ENCODE results near the gene PCDHGA8. TPM values are rescaled to one million over a fixed set of nuclear protein-coding genes. Genes with fewer than 3 reads are reported as not detected.

Gene PCDHGA8
- total RNA-seq, 1 experiment from 2014 or later, result 0.28 TPM

DNA sequence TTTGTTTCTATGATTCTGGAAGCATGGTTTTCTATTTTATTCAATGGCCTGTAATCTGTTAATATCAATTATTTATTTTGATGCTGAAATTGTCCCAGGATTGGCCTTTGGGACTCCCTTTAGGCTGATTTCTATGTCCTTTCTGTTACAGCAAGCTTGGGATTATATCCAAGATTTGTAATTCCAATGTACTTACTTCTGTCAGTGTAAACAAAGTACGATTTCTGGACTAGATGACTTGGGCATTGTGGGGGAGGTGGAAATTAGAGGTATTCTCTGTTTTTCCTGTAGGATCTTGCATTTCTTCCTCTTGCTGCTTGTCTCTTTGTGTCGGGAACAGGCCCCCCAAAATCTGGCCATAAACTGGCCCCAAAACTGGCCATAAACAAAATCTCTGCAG is 41.6 kb downstream of the PCDHGA8 start:
- Mint-ChIP-seq H3K27ac (ENCODE audit: low read depth, unreplicated experiment) (no peak overlapping the region), H3K4me1 (ENCODE audit: insufficient read depth, unreplicated experiment) (no peaks in the 10 kb centered on the region), H3K27me3 (ENCODE audit: insufficient read depth, unreplicated experiment) (no peaks in the 10 kb centered on the region), H3K4me3 (ENCODE audit: unreplicated experiment) (no peak overlapping the region), H3K9me3 (ENCODE audit: unreplicated experiment) (peaks cover 35% of the 10 kb centered on the region), H3K36me3 (ENCODE audit: insufficient read depth, unreplicated experiment) (no peaks in the 10 kb centered on the region)
- intact Hi-C loops (cut with micrococcal nuclease), result no loop called here
- CTCF ChIA-PET, result interaction anchor here (0.5 kb wide), 1 partner anchor 133 kb away, joined by 8 read pairs; no protein-coding TSS in a partner anchor
- DNase-seq (ENCODE audit: unreplicated experiment), result no peak
- BruUV-seq (replicated peaks), result no TSS peak
- TF ChIP-seq, protein P1, sequence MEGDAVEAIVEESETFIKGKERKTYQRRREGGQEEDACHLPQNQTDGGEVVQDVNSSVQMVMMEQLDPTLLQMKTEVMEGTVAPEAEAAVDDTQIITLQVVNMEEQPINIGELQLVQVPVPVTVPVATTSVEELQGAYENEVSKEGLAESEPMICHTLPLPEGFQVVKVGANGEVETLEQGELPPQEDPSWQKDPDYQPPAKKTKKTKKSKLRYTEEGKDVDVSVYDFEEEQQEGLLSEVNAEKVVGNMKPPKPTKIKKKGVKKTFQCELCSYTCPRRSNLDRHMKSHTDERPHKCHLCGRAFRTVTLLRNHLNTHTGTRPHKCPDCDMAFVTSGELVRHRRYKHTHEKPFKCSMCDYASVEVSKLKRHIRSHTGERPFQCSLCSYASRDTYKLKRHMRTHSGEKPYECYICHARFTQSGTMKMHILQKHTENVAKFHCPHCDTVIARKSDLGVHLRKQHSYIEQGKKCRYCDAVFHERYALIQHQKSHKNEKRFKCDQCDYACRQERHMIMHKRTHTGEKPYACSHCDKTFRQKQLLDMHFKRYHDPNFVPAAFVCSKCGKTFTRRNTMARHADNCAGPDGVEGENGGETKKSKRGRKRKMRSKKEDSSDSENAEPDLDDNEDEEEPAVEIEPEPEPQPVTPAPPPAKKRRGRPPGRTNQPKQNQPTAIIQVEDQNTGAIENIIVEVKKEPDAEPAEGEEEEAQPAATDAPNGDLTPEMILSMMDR (IDR thresholded peaks at IDR 0.05; ENCODE audit: unreplicated experiment), result no peak
- POLR2A ChIA-PET, result no interaction called here

DNA sequence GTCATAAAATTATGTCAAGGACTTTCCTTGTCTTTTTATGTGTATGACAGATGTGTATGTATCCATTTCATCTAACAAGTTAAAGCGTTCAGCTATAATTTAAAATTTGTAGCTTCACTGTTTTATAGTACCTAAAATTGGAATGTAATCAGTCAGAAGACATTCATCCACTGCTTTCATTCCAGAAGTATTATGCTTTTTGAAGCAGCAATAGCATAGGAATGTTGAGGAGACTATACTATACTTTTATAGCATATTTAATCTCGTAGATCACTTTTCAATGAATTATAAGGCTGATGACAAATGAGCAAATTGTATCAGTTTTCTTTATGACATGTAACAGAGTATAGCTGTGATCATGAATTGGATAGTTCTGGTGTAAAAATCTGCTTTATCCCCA is 44.8 kb downstream of the PCDHGA8 start:
- H3K9me3 Mint-ChIP-seq (ENCODE audit: unreplicated experiment), result peaks cover 27% of the 10 kb centered on the region
- intact Hi-C loops (cut with micrococcal nuclease), result no loop called here
- no peaks in the 10 kb centered on the region for H3K27me3 Mint-ChIP-seq (ENCODE audit: insufficient read depth, unreplicated experiment)
- ChIA-PET POLR2A (no interaction called here), CTCF (interaction anchor here (2.0 kb wide), 1 partner anchor 87 kb away, joined by 5 read pairs; no protein-coding TSS in a partner anchor)
- H3K4me3 Mint-ChIP-seq (ENCODE audit: unreplicated experiment), result no peak overlapping the region
- TF ChIP-seq, protein P1 (IDR thresholded peaks at IDR 0.05; ENCODE audit: unreplicated experiment), result no peak
- no peaks in the 10 kb centered on the region for H3K4me1 Mint-ChIP-seq (ENCODE audit: insufficient read depth, unreplicated experiment)
- DNase-seq (ENCODE audit: unreplicated experiment), result no peak
- no peak overlapping the region for H3K27ac Mint-ChIP-seq (ENCODE audit: low read depth, unreplicated experiment)
- peaks cover 4% of the 10 kb centered on the region for H3K36me3 Mint-ChIP-seq (ENCODE audit: insufficient read depth, unreplicated experiment)
- no TSS peak for BruUV-seq (replicated peaks)

DNA sequence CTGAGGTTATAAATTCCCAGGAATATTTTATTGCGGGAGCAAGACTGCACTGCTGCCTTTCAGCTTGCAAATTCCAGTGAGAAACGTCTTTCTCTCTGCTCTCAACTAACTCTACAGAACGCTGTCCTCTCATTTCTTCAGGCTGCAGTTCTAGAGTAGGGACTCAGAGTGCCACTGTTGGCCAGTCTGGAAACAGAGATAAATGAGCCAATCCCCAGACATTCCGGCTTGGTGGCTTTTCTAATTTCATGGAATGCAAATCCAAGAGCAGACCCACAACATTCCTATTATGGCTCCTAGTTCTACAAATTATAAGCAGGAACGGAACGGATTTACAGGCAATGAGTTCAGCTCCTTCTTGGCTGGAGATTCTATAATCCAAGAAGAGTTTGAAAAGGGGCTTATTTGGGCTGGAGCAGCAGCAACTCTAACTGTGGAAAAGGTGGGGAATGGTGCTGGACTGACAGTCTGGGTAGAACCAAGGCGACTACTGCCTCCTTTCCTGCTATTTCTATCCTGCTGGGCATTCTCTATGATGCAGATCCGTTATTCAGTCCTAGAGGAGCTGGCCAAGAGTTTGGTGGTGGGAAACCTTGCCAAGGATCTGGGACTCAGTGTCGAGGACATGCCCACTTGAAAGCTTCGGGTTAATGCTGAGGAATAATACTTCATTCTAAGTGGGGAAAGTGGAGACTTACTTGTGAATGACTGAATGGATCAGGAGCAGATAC is 47.1 kb downstream of the PCDHGA8 start:
- no peaks in the 10 kb centered on the region for H3K27me3 Mint-ChIP-seq (ENCODE audit: insufficient read depth, unreplicated experiment)
- peaks cover 4% of the 10 kb centered on the region for H3K36me3 Mint-ChIP-seq (ENCODE audit: insufficient read depth, unreplicated experiment)
- no peak overlapping the region for H3K27ac Mint-ChIP-seq (ENCODE audit: low read depth, unreplicated experiment)
- no peaks in the 10 kb centered on the region for H3K4me1 Mint-ChIP-seq (ENCODE audit: insufficient read depth, unreplicated experiment)
- no peak overlapping the region for H3K4me3 Mint-ChIP-seq (ENCODE audit: unreplicated experiment)
- CTCF ChIA-PET, result interaction anchor here (0.6 to 1.5 kb wide), 7 partner anchors 9 to 520 kb away, joined by 3 to 5 read pairs (median 3); partner anchors contain the start of genes PCDHGA12 and PCDHGB7
- TF ChIP-seq, protein P1 (IDR thresholded peaks at IDR 0.05; ENCODE audit: unreplicated experiment), result no peak
- intact Hi-C loops (cut with micrococcal nuclease), result no loop called here
- POLR2A ChIA-PET, result interaction anchor here (0.7 kb wide), 1 partner anchor 9 kb away, joined by 3 read pairs; the partner anchor contains the start of gene PCDHGA12
- peaks cover 20% of the 10 kb centered on the region for H3K9me3 Mint-ChIP-seq (ENCODE audit: unreplicated experiment)
- no TSS peak for BruUV-seq (replicated peaks)
- no peak for DNase-seq (ENCODE audit: unreplicated experiment)

DNA sequence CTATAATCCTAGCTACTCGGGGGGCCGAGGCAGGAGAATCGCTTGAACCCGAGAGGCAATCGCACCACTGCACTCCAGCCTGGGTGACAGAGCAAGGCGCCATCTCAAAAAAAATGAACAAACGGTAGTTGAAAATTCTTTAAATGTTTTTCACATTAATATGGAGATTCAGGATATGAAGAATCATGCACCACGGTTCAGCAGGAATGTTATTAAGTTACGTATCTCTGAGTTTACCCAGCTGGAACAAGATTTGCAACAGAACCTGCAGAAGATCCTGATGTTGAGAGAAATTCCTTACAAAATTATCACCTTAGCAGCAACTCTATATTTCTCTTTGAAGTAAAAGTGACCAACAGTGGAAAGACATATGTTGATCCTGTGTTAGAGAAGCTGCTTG is 47.9 kb downstream of the PCDHGA8 start:
- ChIA-PET CTCF (interaction anchor here (0.5 to 0.8 kb wide), 5 partner anchors 23 to 161 kb away, joined by 3 to 4 read pairs (median 3); partner anchors contain the start of gene PCDHGB7), POLR2A (interaction anchor here (0.7 kb wide), 1 partner anchor 10 kb away, joined by 3 read pairs; the partner anchor contains the start of gene PCDHGA12)
- no TSS peak for BruUV-seq (replicated peaks)
- TF ChIP-seq, protein P1 (IDR thresholded peaks at IDR 0.05; ENCODE audit: unreplicated experiment), result no peak
- no peaks in the 10 kb centered on the region for H3K27me3 Mint-ChIP-seq (ENCODE audit: insufficient read depth, unreplicated experiment)
- intact Hi-C loops (cut with micrococcal nuclease), result no loop called here
- no peaks in the 10 kb centered on the region for H3K4me1 Mint-ChIP-seq (ENCODE audit: insufficient read depth, unreplicated experiment)
- H3K4me3 Mint-ChIP-seq (ENCODE audit: unreplicated experiment), result no peak overlapping the region
- DNase-seq (ENCODE audit: unreplicated experiment), result no peak
- no peak overlapping the region for H3K27ac Mint-ChIP-seq (ENCODE audit: low read depth, unreplicated experiment)
- peaks cover 14% of the 10 kb centered on the region for H3K9me3 Mint-ChIP-seq (ENCODE audit: unreplicated experiment)
- H3K36me3 Mint-ChIP-seq (ENCODE audit: insufficient read depth, unreplicated experiment), result peaks cover 4% of the 10 kb centered on the region
